Uterus (tissue), 4 donors: Measurements from ENCODE around the gene CRYBG1. TPM values are rescaled to one million over a fixed set of nuclear protein-coding genes. Genes with fewer than 3 reads are reported as not detected.
"Not testable (repeated sequence)": the region's sequence is repeated elsewhere in the genome, so short reads cannot be mapped to it uniquely, and the experiment has no call there.

Experiments used
- DNase-seq, 2 donors: peaks; one replicate each; pipeline ENCODE4 v3.0.0-alpha.2; 2019 to 2020
- H3K27ac ChIP-seq, 2 donors: fragments of 200-600 bp; sonication (generic); 1 replicate in 1 of 2; 2 replicates in 1 of 2; pipeline ENCODE4 v1.5.1; 2016 to 2018
- H3K27me3 ChIP-seq, 2 donors: fragments of 200-600 bp; sonication (generic); one replicate each; pipeline ENCODE4 v1.5.1; 2018 to 2019; ENCODE audit warnings: control low read depth in 1 of 2
- H3K36me3 ChIP-seq, 2 donors: fragments of 200-600 bp; sonication (generic); one replicate each; pipeline ENCODE4 v1.5.1; 2019; ENCODE audit warnings: control low read depth in 1 of 2
- H3K4me1 ChIP-seq, 2 donors: fragments of 200-600 bp; sonication (generic); one replicate each; pipeline ENCODE4 v1.5.1; 2018 to 2019; ENCODE audit warnings: control low read depth in 1 of 2
- H3K4me3 ChIP-seq, 2 donors: fragments of 200-600 bp; sonication (generic); 1 replicate in 1 of 2; 2 replicates in 1 of 2; pipeline ENCODE4 v1.5.1; 2018 to 2019; ENCODE audit warnings: mild to moderate bottlenecking in 1 of 2
- H3K9me3 ChIP-seq, 2 donors: fragments of 200-600 bp; sonication (generic); one replicate each; pipeline ENCODE4 v1.5.1; 2019; ENCODE audit warnings: control low read depth in 1 of 2
- POLR2A ChIP-seq, 2 donors: fragments of 450-650 bp; IDR thresholded peaks; one replicate each; pipeline ENCODE4 v1.6.1; 2016; ENCODE audit warnings: antibody characterized with exemption in 2 of 2, mild to moderate bottlenecking in 1 of 2, moderate library complexity in 1 of 2
- intact Hi-C: fragments of 100-400 bp; cut with DNase I; formaldehyde crosslinking; loops from one replicate; pipeline ENCODE4 v1.15.1; 2023; ENCODE audit warnings: low total_unique reads
- total RNA-seq, 4 donors: library from RNA; depleted of rRNA in 3 of 4; stranded (reverse); fragments of >200 nt in 3 of 4; gene quantifications; one replicate each; pipeline versions ENCODE4 v1.1.0 to v1.2.4, GENCODE V29; 2014 to 2023
- TF ChIP-seq, protein P1 (sequence below), 4 experiments: fragments of 200-600 bp in 2 of 4; fragments of 450-650 bp in 2 of 4; sonication (generic) in 2 of 4; IDR thresholded peaks; one replicate each; pipeline ENCODE4 v1.5.1; 2016 to 2019; ENCODE audit warnings: antibody characterized with exemption in 4 of 4, mild to moderate bottlenecking in 2 of 4, moderate library complexity in 1 of 4
- donor health status: DM: yes; HTN: yes; CAD: no.

The CRYBG1 gene
- total RNA-seq, 4 donors from 2014 or later, result 3.6 to 65.3 (median 8.9) TPM

- Histone ChIP-seq H3K36me3 (no peaks in the 10 kb centered on the region), H3K4me1 (no peaks in the 10 kb centered on the region), H3K4me3 (no peak overlapping the region), H3K9me3 (no peaks in the 10 kb centered on the region), H3K27ac (no peak overlapping the region), H3K27me3 (no peaks in the 10 kb centered on the region)
- intact Hi-C loops, result no loop called here
- TF ChIP-seq, protein P1, sequence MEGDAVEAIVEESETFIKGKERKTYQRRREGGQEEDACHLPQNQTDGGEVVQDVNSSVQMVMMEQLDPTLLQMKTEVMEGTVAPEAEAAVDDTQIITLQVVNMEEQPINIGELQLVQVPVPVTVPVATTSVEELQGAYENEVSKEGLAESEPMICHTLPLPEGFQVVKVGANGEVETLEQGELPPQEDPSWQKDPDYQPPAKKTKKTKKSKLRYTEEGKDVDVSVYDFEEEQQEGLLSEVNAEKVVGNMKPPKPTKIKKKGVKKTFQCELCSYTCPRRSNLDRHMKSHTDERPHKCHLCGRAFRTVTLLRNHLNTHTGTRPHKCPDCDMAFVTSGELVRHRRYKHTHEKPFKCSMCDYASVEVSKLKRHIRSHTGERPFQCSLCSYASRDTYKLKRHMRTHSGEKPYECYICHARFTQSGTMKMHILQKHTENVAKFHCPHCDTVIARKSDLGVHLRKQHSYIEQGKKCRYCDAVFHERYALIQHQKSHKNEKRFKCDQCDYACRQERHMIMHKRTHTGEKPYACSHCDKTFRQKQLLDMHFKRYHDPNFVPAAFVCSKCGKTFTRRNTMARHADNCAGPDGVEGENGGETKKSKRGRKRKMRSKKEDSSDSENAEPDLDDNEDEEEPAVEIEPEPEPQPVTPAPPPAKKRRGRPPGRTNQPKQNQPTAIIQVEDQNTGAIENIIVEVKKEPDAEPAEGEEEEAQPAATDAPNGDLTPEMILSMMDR (IDR thresholded peaks at IDR 0.05), result no peak
- TF ChIP-seq POLR2A (IDR thresholded peaks at IDR 0.05), result no peak
- DNase-seq, result no peak
These were observed 214.4 kb downstream of the CRYBG1 start for GRCh38 chr6:106574741-106575458.

- Histone ChIP-seq H3K4me3 (no peak overlapping the region), H3K36me3 (no peaks in the 10 kb centered on the region), H3K9me3 (no peaks in the 10 kb centered on the region), H3K27ac (no peak overlapping the region), H3K4me1 (no peaks in the 10 kb centered on the region), H3K27me3 (no peaks in the 10 kb centered on the region)
- no peak for DNase-seq
- TF ChIP-seq, protein P1 (IDR thresholded peaks at IDR 0.05), result no peak
- TF ChIP-seq POLR2A (IDR thresholded peaks at IDR 0.05), result no peak
- intact Hi-C loops, result no loop called here
These were observed 218.8 kb downstream of the CRYBG1 start for GRCh38 chr6:106579281-106579680.

- Histone ChIP-seq H3K27me3 (no peaks in the 10 kb centered on the region), H3K9me3 (no peaks in the 10 kb centered on the region), H3K4me1 (no peaks in the 10 kb centered on the region), H3K4me3 (no peak overlapping the region), H3K36me3 (no peaks in the 10 kb centered on the region), H3K27ac (no peak overlapping the region)
- TF ChIP-seq, protein P1 (IDR thresholded peaks at IDR 0.05), result no peak
- no peak for TF ChIP-seq POLR2A (IDR thresholded peaks at IDR 0.05)
- intact Hi-C loops, result no loop called here
- no peak for DNase-seq
These were observed 221.0 kb downstream of the CRYBG1 start for GRCh38 chr6:106581468-106581867.

DNA sequence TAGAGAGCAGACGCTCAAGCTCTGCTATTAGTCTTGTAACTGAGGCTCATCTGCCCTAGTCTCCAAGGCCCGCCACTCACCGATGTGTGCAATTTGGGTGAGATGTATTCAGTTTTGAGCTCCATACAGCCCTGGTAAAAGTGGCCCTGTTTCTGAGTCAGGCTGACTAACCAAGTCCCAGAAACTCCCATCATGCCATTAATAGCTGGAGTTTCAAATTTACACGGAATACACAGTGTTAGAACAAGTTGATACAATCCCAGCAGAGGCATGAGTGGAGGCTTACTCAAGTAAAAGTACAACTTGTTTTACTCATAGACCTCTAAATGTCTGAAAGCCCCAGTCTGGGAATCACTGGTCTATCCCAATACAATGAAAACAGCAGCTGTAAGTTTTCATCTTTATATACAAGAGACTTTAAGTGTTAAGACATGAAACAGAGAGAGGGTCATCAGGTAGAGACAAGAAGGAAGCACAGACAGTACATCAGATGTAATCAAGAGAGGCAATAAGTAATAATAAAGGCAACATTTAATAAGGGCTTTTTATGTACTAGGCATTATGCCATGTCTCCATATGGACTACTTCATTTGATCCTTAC, 226.4 kb downstream of the CRYBG1 start:
- Histone ChIP-seq H3K9me3 (no peaks in the 10 kb centered on the region), H3K4me1 (no peaks in the 10 kb centered on the region), H3K36me3 (no peaks in the 10 kb centered on the region), H3K4me3 (no peak overlapping the region), H3K27ac (no peak overlapping the region), H3K27me3 (no peaks in the 10 kb centered on the region)
- no peak for DNase-seq
- TF ChIP-seq POLR2A (IDR thresholded peaks at IDR 0.05), result no peak
- TF ChIP-seq, protein P1 (IDR thresholded peaks at IDR 0.05), result no peak
- intact Hi-C loops, result no loop called here

- H3K27ac ChIP-seq, DNase-seq, H3K36me3 ChIP-seq, H3K4me3 ChIP-seq, H3K27me3 ChIP-seq, H3K4me1 ChIP-seq, H3K9me3 ChIP-seq, intact Hi-C loops: not testable (repeated sequence)
These were observed 228.4 kb downstream of the CRYBG1 start for GRCh38 chr6:106588937-106589336.
